GM19467 (cell line): Measurements from ENCODE around the gene DNAJC3.

ENCODE experiments used
- ATAC-seq: cut with Tn5 transposase; IDR thresholded peaks from one replicate; pipeline ENCODE4 v1.9.1; 2021; ENCODE audit warnings: mild to moderate bottlenecking, moderate library complexity; ENCODE audit not compliant: unreplicated experiment

Gene DNAJC3

DNA sequence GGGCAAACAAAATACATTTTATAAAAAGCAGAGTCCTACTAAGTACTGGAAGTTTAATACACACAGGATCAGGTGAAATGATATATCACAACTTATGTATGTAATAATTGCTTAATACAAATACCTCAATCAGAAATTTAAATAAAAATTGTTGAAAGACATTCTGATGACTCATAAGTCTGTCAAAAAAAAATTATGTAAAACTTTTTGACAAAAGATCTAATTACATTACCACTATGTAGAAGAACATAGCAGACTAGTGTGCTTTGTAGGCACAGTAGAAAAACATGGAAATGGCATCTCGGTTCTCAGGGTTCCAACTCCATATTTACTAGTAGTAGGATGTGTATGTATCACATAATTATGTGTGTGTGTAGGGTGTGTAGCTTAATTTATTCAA lies 156.2 kb downstream of the DNAJC3 start:
- no peak for ATAC-seq

DNA sequence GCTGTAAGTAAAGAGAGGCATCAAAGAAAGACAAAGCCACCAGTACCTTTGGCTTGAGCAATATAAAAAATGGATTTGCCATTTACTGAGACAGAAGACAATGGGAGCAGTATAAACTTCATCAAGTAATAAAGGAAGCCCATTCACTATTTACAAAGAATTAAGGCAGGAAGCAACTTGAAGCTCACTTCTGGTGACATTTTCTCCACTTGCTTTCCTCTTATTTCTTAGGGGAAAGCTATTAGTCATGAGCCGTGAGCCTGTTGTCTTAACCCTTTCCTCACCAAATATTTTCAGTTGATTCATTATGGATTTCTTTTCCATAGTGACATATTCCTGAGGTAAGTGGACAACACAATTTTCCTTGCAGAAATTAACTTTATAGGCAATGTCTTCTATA lies 156.8 kb downstream of the DNAJC3 start:
- no peak for ATAC-seq

DNA sequence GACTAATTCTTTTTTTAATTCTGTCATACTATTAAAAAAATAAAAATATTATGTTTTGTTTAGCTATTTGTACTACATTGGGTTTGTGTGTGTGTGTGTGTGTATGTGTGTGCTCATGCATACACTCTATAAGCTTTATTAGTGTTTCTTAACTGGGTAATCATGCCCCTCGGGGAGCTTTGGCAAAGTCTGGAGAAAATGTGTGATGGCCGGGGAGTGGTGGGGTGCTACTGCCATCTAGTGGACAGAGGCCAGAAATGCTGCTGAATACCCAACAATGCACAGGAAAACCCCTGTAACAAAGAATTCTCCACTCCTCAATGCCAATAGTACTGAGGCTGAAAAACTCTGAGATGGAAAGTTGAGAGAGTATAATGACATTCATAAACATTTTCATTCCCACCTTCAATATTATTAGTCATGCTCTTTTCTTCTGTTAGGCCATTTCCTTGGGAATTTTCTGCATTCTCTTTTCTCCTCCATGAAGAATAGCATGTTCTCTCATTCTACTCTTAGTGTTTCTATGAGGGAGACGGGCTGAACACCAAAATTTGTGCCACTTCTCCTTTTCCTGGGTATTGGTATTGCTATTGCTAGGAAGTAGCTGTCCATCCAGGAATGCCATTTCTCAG lies 157.3 kb downstream of the DNAJC3 start:
- peak; percentile 82 for ATAC-seq

DNA sequence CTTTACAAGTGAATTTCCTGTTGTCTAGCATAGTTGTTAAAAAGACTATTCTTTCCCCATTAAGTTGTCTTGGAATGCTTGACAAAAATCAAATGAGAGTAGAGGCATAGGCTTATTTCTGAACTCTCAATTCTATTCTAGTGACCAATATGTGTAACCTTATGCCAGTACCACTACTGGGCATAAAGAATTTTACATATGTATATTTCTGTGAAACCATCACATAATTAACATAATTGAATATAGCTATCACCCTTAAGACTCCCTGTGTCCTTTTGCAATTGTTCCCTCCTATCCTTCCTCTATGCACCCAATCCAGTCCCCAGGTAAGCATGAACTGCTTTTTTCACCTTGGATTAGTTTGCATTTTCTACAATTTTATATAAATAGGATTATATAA lies 165.0 kb downstream of the DNAJC3 start:
- ATAC-seq = no peak

DNA sequence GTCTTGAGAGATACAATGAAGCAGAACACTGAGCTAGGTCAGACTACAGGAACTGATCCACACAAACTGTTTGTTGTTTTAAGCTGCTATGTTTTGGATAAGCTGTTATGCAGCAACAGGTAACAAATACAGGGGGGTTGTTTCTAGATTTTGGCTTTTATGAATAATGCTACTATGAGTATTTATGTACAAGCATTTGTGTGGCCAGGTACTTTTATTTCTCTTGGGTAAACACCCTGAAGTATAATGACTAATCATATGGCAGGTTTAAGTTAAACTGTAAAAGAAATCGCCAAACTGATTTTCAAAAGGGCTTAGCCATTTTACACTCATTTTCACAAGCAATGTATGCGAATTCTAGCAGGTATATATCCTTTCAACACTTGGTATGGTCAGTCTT lies 166.0 kb downstream of the DNAJC3 start:
- ATAC-seq = no peak
